DMS79 treated with DMSO at 0.1 percent for 48 hours (cell line): Measurements from ENCODE around the gene ATXN8OS.
"Not testable (repeated sequence)": the region's sequence is repeated elsewhere in the genome, so short reads cannot be mapped to it uniquely, and the experiment has no call there.

Experiments
- DNase-seq: peaks from one replicate; lab custom pipeline; 2025; lab: John Stamatoyannopoulos, UW

The ATXN8OS gene

GRCh38 chr13:70107498-70108281, at the start of gene ATXN8OS:
Gene ATXN8OS, plus strand, starts transcription at chr13:70107826.
- no peak for DNase-seq

DNA sequence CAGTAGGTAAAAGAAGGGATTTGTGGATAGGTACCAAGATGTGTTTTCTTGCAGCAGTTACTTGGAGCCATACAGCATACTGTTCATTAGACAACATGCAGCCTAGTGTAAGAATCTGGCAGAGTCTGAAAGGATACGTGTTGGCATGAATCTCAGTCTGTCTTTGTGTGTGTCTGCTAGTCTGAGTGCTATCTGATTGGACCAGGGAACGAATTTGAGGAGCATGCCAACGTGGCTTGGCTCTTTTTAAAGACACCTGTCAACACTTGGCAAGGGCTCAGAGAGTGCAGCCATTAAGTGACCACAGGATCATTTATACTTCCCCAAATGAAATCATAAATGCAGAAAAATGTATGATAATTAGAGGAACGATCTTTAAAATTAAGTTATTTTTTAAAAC, 27.6 kb upstream of the ATXN8OS start:
- peak; percentile 15 for DNase-seq

DNA sequence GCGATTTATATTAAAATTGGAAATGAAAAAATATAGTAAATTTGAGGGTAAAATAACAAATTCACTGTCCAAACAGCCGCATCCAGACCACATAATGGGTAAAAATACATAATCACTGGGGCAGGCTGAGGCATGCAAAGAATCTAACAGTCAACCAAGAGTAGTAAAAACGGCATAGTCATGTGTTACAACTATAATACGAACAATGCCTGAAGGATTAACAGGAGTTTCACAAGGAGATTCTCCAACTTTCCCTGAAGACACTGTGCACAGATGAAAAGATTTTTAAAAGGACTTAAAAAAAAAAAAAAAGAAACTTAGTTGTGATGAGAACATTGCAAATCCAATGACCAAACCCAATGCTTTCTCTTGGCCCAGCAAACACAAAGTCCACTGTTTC, 20.4 kb upstream of the ATXN8OS start:
- no peak for DNase-seq

DNA sequence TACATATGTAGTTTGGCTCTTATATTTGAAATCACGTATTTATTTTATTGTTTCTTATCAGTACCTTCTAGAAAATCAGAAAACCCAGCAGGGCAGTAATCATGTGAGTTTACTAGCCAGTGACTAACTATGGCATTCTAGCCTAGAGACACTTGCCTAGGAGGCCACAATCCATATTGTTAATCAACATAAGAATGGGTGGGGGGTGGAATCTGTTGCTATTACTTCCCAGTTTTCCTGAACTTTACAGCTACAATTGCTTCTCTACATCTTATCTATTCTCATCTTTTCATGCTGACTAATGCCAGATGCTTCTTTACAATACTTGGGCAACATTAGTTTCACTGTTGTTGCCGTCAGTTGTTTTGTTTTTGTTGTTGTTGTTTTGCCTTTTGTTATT, 18.7 kb upstream of the ATXN8OS start:
- no peak for DNase-seq

DNA sequence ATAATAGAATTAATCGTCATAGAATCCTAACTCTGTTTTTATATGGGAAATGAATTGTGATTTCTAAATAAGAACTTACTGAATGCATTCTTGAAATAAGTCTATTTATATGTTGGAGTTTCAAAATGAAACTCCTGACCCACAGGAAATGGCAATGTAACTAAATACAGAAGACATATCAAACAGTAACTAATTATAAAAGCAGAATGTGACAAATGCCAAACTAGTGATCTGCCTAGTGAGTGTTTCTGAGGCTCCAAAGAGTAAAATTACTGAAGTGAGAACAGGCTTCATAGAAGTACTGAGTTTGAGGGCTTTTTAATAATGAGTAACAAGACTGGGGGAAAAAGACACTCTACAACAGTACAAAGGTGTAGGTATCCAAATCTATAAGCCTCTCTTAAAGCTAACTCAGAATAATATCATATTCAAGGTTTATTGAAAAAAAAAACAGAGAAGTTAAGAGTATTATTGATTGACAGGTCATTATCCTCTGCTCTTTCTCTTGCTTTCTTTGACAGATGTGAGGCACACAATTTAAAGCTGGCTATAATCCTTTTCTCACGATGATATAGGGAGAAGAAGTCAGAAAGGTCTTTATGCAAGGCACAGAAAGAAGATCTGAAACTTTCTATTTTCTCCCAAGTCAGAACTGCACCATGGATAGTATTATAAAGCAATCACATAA, 17.4 kb upstream of the ATXN8OS start:
- no peak for DNase-seq

DNA sequence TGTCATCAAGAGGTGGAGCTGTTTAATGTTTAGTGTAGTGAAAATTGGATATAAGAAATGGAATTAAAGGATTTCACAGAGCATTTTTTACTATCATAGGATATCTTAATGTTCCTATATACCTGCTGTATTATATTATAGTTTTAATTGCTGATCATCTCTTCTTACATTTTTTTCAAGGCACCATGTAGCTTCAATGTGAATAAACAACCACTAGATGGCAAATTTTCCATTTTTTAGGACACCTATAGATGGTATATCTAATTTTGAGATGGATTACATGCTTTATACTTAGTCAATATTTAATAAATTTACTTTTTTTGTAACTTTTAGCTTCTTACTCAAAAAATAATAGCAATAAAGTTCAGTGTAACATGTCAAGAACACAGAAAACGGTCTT, 9.0 kb upstream of the ATXN8OS start:
- DNase-seq, result no peak

GRCh38 chr13:70104481-70104880, 3.1 kb upstream of the ATXN8OS start:
- DNase-seq, result no peak

- no peak for DNase-seq
Observed at GRCh38 chr13:70107125-70107497, 515 bp upstream of the ATXN8OS start.

DNA sequence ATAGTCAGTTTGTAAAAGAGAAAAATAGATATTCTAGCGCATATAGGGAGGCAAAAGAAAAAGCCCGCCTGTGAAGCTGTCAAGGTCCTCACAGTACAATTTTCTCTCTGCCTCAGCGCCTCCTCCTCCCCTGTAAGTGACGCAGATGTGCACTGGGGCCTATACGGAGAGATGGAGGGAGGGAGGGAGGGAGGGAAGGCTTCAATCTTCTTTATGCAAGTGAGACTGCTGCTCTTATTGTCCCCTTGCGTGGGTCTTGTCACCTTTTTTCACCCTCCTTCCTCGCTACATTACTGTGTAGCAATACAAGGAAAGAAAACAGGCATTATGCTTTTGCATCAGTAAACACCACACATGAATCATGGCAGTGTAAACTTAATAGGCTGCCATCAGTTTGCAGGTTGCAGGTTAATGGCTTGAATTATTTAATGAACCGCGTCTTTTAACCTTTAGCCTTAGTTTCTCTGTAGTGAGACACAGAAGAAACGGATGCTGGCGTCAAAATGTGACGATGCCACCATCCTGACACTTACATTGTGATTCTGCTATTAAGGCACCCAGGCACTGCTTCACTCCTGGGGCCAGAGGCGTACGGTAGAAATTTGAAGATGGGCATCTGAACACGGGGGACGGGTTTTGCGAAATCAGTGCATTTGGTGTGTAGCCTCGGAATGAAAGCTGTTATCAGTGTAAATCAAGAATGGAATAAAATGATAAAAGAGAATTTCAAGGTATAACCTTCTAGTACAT, 905 bp downstream of the ATXN8OS start, which contains the start of gene KLHL1:
Gene KLHL1, minus strand, starts transcription at position 97 of the 750 bp plus-strand sequence. CDS start 753 bp downstream, outside the sequence.
- no peak for DNase-seq

- DNase-seq, result no peak
Observed at GRCh38 chr13:70117338-70117905, 9.8 kb downstream of the ATXN8OS start.

GRCh38 chr13:70125693-70126092, 18.1 kb downstream of the ATXN8OS start:
- DNase-seq, result no peak

- DNase-seq, result no peak
Observed at GRCh38 chr13:70128098-70128497, 20.5 kb downstream of the ATXN8OS start.

GRCh38 chr13:70142658-70143057, 35.0 kb downstream of the ATXN8OS start:
- not testable (repeated sequence) for DNase-seq

- no peak for DNase-seq
Observed at GRCh38 chr13:70162141-70162540, 54.5 kb downstream of the ATXN8OS start.

- DNase-seq, result no peak
Observed at GRCh38 chr13:70170689-70171088, 63.1 kb downstream of the ATXN8OS start.

DNA sequence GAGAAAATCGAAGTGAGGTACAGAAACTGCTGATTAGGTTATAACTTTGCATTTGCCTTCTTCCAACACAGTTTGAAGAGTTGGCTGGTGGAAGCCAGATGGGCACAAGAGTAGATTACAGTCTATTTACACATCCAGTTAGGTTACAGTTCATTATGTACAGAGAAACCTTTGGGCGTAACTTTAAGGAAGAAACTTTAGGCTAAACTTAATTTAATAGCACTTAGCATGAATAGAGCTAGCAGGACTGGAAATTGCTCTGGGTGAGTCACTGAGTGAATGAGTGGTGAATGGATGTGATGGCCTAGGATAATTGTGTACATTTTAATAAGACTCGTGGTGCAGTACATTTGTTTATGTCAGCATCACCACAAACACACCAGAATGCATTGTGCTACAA, 63.5 kb downstream of the ATXN8OS start:
- no peak for DNase-seq

- DNase-seq, result peak; percentile 20
Observed at GRCh38 chr13:70172946-70173597, 65.4 kb downstream of the ATXN8OS start.

DNA sequence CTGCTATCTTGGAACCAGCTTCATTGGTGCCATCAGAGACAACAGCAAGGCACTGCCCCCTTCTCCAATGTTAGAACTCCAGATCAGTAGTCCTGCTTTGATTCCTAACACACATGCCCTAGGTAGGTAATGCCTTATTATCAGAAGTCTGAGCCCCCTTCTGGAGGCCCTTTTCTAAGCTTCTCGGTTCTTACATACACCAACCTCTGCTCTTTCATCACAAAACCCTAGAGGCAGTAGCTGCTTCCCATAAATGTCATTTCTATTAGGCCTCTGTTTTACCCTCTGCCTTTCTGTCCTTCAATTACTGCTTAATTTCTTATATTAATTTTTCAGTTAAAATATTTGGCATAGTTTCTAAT, 66.0 kb downstream of the ATXN8OS start:
- DNase-seq, result no peak

DNA sequence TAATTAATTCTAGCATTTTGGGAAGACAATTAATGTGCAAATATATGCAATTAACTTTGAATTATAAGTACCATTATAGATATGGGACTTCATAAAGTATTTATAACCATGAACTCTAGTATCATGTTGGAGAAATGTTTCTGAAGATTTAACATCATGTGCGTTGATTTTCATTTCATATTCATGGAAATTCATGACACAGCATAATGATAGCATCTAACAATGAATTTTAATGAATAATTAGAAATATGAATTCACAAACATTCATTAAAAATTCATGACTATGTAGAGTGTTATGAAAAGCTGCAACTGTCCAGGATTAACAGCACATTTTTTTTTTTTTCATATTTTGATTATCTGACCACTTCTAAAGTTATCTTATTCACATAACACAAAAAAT, 70.7 kb downstream of the ATXN8OS start:
- no peak for DNase-seq
